GM18858 (cell line): ENCODE data around the gene CAMK2N1.

Source experiments
- ATAC-seq: cut with Tn5 transposase; IDR thresholded peaks from one replicate; pipeline ENCODE4 v1.9.1; 2021; ENCODE audit not compliant: unreplicated experiment

The CAMK2N1 gene

DNA sequence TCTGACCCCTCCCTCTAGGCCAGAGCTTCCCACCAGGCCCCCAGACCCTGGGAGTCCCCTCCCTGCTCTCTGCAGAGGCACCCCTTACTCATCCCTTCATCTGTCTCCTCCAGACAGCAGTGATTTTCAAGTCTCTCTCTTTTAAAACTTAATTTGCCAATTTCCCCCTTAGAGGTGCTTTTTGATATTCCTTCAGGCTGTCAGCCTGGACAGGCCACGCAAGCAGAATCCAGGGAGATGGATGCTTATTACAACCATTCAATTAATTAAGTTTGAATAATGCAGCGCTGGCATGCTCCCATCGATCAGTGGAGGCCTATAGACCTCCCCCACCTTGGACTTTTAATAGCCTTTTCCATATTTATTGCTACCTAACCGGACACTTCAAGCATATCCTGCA is 6.2 kb downstream of the CAMK2N1 start:
- no peak for ATAC-seq

DNA sequence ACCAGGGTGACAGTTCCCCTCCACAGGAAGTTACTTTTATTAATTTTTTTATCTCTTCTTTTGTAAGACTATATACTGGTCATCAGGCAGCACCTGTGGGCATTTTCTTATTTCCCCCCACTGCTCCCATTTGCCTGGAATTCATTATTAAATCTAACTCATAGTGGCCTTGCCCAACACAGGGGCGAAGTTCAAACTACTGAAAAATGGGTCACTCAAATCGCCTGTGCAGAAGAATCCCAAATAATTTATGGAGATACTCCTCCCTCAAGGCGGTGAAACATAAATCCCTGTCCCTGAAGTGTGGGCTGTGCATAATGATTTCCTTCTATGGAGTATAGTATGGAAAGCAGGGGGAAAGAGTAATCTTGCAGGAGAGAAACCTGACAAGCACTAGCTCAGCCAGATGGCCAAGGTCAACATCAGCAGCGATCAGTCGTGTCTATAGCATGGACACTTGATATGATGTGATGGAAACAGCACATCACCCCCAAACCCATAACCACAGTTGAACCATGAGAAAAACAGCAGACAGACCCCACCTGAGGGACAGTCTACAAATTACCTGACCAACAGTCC is 7.9 kb downstream of the CAMK2N1 start:
- no peak for ATAC-seq

DNA sequence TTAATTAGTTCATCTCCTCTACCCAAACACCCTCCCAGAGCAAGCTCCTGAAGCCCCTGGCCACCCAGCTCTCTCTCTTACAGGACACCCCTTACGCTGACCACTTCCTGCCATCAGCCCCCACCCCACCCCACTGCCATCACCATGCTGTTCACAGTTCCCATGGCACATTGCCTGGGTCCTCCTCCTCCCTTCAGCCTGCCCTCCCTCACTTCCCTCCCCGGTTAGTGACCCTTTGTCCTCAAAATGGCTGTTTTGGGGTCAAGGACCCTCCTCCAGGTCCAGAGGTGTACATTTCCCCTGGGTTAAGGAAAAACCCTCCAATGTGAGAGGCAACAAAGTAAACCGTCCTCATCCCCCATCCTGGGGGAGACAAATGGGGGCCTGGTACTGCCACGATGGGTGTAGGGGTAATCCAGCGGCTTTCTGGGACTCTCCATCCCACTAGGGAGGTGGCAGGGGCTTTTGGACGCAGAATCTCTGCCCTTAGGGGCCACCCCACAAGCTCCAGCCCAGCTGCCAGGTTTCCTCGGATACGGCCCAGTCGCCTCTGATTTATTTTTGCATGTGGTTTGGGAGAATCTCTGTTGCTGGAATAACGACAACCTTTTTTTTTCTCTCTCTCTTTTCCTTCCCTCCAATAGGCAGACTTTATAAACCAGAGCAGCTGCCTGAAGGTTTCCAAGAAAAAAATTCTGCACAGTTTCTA is 8.5 kb downstream of the CAMK2N1 start:
- no peak for ATAC-seq

DNA sequence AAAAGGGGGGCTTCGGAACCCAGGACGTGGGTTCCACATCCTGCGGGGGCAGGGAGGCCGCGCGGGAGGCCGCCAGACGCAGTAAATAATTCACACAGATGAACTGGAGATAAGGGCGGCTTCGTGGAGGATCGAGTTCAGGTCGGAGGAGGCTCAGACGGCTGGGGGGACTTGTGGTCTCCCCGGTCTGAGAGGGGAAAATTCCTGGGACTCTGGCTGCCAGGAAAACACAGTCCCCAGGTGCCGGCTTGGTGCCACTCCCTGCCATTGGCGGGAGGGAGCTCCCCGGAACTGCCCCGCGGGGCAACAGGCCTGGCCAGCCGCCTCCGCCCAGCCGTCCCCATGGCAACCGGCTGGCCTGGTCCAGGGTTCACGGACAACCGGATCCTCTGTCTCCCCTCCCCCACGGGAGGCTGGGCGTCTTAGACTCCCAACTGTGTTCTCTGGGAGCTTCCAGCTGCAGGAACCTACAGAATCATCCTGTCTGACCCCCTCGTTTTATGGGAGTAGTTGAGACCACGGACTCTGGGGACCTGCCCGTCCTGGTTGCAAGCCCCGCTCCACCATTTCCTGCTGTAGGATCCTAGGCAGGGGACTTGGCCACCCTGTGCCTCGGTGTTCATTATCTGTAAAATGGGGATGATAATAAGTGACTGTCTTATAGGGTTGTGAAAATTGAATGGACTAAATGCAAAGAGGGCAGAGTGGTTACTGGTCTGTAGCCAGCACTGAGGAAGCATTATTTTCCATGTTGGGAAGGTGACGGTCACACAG is 9.6 kb downstream of the CAMK2N1 start:
- no peak for ATAC-seq

DNA sequence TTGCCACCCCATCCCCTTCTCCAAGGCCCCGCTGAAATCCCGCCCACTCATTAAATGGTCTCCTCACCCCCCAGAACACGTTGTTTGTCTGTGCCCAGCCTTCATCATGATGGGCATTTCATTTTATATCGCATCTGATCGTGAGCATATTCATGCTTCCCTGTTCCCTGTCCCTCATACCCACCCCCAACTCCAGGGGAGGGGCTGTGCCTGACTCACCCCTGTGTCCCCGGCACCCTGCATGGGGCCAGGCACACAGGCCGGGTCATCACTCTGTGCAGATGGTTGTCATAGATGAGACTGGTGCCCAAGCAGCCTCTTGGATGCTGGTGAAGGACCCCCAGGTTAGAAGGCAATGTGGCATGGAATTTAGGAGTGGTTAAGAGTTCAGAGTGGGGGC is 11.0 kb downstream of the CAMK2N1 start:
- ATAC-seq, result no peak

DNA sequence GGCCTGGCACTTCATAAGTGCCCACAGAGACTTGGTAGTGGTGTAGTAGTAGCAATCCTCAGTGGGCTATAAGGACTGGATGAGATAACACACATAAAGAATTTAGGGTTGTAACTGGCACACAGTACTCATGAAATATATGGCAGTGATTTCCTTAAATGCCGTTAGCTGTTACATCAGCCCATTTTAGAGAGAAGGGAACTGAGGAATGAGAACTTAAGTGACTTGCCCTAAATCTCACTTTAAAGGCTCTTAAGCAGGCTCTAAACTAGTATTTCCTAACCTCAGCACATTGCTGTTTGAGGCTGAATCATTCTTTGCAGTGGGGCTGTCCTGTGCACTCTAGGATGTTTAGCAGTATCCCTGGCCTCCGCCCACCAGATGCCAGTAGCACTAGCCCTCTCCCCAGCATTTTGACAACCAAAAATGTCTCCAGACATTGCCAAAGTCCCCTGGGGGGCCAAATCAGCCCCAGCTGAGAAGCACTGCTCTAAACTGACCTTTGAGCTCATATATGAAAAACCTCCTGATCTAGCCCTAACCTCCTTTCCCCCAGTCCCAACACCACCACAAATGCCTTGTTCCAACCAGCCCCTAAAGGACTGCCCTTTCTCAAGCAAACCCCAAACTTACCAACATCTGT is 11.6 kb downstream of the CAMK2N1 start:
- no peak for ATAC-seq

DNA sequence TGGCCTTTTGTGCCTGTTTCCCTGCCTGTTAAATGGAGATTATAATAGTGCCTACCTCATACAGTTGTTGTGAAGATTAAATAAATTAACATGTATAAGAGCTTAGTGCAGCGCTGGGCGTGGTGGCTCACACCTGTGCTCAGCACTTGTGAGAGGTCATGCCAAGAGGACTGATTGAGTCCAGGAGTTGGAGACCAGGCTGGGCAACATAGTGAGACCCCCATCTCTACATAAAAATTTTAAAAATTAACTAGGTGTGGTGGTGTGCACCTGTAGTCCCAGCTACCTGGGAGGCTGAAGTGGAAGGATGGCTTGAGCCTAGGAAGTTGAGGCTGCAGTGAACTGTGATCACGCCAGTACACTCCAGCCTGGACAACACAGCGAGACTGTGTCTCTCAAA is 12.1 kb downstream of the CAMK2N1 start:
- no peak for ATAC-seq

DNA sequence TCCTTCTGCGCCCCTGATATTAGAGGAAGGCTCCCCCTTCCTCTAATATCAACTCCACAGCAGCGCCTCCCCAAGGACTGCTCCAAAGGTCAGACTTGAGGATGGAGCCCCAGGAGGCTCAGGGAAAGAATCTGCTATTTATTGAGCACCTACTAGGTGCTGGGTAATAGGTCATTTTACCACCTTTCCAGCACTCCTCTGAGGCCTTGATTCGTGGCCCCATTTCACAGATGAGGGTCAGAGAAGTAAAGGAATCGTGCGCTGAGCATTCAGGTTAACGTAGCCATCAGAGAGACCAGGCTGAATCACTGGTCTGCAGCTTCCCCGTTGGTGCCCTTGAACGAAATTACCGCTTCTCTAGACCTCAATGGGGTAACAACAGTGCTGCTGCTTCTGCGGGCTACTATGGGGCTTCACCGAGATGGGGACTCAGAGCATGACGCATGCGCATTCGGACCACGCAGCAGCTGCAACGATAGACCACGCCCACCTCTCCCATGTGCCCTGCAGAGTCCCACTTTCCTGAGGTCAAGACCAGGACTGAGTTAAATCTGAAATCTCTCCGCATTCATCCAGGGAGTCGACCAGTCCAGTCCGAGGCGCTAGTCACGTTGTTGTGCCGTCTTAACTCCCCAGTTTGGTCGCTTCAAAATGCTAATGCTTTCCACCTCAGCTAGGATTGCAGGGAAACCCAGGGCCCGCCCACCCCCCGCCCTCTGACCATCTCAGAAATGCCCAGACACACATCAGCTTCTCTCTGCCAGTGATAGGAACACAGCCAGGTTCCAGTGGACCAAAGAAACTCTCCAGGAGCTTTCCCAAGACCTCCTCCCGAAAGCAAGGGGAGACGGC is 12.9 kb downstream of the CAMK2N1 start:
- ATAC-seq, result no peak

DNA sequence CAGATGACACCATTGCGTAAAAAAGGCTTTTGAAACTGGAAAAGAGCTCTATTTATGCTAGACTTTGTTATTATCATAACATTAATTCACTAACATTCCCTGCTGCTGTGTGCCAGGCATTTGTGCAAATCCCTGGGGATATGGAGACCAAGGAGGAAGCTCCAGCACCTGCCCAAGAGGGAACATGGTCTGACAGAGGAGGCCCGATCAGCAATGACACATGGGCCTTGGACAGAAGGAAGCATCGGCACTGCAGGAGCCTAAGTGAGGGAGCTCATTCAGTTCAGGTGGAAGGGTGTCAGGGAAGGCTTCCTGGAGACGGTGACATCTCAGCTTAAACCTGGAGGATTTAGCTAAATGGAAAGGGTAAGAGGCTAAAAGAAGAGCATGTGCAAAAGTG is 13.9 kb downstream of the CAMK2N1 start:
- no peak for ATAC-seq

DNA sequence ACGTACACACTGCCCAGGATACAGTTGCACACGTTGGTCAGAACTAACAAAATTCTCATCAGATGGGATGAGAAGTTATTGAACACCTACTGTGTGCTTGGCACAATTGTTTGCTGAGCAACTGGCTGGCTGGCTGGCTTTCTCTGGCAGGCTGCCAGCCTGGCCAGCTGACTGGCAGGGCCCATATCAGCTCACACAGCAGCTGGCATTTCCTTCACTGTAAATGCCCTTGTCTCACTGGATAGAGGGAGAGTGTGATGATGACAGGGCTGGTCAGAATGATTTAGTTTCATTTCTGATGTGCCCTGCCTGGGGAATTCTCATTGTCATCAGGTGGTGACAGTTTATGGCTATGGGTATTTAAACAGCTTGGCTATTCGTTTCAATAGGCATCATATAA is 15.8 kb downstream of the CAMK2N1 start:
- no peak for ATAC-seq

DNA sequence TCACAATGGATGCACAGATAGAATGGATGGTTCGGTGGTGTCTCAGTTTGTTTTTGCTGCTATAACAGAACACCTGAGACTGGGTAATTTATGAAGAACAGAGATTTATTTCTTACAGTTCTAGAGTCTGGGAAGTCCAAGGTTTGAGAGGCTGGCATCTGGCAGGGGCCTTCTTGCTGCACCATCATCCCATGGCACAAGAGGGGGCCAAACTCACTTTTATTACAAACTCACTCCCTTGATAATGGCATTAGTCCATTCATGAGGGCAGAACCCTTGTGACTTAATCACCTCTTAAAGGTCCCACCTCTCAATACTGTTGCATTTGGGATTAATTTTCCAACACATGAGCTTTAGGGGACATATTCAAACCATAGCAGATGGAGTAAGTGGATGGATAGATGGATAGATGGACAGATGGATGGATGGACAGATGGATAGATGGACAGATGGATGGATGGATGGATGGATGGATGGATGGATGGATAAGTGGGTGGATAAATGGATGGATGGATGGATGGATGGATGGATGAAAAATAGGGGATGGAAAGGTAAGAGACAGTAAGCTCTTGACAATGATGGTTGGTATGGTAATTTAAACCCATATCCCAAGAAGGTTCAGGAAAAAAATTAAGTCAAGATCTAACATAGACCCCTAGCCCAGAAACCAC is 16.5 kb downstream of the CAMK2N1 start:
- no peak for ATAC-seq

DNA sequence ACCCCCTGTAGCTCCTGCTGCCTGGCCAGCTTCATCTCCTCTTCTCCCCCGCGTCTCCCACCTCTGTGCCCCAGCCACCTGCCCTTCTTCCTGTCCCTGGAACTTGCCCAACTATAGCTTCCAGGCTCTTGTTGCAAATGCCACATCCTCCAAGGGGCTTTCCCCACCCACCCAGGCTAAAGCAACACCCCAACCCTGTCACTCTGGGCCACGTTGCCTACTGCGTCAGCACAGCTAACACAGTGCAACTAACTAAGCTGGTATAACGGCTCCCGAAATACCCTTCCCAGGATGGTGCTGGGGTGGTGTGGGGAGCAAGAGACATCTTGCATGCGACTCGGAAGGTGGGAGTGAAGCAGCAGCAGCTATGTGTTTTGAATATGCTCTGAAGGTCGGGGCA is 19.7 kb downstream of the CAMK2N1 start:
- no peak for ATAC-seq

DNA sequence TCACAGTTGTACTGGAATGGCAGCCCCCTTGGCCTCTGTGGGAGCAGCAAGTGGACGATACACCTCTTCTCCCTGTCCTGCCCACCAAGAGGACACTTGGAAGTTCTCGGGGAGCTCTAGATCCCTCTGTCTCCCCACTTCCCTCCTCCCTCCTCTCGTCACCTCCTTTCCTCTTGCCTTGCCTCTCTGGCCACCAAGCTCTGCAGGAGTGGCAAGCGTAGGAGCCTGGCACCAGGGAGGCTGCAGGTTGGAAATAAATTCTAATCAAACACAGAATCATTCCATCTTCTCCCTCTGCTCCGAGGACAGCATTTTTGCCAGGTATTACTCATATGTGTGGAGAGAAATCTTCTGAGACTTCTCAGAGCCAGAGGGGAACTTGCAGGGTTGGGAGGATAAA is 20.8 kb downstream of the CAMK2N1 start:
- ATAC-seq, result no peak

DNA sequence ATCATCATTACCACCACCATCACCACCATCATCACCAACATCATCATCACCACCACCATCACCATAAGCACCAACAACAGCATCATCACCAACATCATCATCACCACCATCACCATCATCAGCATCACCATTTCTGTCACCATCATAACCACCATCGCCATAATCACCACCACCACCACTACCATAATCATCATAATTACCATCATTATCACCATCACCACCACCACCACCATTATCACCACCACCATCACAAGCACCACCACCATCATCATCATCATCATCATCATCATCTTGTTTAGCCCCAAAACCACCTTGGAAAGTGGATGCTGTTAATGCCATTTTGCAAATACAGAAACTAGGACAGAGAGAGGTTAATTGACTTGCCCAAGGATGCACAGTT is 22.5 kb downstream of the CAMK2N1 start:
- no peak for ATAC-seq

DNA sequence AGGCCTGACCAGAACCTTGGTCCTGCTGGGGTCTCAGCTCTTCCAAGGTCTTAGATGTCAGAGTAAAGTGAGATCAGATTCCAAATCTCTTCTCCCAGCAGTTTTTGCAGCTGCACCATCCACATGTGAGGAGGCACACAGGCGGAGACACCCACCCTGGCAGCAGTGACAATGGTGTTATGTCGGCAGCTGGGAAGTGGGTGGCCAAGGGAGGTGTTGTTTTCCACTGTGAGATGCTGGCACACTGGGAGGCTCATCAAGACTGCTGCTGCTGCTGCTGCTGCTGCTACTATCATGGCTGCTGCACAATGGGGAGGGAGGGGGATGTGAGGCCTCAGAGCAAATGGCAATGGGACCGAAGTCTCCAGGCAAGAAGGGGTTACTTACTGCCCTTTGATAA is 23.6 kb downstream of the CAMK2N1 start:
- ATAC-seq, result no peak

DNA sequence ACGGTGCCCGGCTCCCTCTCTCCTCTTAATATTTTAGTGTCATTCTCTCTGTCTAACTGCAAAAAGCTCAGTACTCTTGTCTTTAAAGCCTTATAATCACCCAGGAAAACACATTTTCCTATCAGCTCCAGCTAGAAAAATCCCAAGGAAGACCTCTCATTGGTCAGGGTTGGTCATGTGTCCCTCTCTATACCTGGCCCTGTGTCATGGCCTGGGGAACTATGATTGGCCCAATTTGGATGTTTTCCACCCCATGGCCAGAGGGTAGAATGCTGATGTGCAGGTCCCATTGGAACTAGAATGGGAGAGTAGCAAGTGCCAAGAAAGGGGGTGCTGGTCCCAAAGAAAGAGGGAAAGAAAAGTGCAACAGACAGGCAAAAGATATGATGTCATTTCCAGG is 27.3 kb downstream of the CAMK2N1 start:
- ATAC-seq, result no peak

DNA sequence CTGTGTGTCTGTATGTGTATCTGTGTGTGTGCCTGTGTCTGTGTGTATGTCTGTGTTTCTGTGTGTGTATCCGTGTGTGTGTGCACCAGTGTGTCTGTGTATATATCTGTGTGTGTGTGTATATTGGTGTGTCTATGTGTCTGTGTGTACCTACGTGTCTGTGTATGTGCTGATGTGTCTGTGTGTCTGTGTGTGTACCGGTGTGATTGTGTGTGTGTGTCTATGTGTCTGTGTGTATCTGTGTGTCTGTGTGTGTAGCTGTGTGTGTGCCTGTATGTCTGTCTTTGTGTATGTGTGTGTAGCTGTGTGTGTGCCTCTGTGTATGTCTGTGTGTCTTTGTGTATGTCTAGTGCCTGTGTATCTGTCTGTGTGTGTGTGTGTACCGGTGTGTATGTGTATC is 32.0 kb downstream of the CAMK2N1 start:
- ATAC-seq, result no peak

DNA sequence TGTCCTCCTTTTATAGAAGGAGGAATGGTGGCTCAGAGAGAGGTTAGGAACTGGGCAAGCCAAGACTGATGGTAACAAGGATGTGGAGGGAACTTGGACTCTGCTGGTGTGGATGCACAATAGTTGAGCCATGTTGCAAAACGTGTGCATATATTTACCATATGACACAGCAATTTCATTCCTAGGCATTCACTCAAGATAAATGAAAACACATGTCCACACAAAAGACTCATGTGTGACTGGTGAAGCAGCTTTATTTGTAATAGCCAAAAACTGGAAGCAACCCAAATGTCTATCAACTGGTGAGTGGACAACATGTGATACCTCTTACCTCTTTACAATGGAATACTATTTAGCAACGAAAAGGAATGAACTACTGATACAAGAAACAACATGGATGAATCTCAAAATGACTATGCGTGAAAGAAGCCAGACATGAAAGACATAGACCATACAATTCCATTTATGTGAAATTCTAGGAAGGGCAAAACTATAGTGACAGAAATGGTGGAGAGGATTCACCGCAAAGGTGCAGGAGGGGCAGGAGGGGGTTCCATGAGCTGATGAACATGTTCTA is 36.2 kb downstream of the CAMK2N1 start:
- no peak for ATAC-seq

DNA sequence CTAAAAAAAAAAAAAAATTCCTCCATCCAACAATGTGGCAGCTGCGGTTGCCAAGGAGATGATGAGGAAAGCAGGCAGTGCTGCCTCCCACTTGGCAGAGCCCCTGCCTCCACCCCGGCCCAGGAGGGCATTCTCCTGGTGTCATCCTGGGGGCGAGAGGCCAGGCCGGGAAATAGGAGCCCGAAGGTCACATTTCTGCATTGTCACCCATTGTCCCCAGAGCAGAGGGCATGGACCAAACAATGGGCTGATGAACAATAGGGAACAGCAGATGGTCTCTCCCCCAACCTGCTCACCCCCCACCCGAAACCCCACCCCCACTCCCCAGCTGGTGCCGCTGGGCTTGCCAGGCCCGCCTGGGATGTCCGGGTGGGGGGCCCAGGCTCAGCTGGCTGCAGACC is 37.3 kb downstream of the CAMK2N1 start:
- no peak for ATAC-seq

DNA sequence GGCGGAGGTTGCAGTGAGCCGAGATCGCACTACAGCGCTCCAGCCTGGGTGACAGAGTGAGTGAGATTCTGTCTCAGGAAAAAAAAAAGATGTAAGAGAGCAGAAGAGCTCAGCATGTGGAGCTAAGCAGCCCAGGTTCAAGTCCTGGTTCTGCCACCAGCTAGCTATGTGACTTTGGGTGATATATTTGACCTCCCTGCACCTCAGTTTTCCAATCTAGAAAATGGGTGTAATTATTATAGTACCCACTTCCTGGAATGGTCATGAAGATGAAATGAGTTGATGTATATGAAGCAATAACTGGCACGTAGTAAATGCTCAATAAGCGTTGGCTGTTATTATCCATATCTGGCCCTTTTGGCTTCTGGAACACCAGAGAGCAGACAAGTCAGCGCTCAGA is 38.2 kb downstream of the CAMK2N1 start:
- ATAC-seq, result no peak
